Hematopoietic multipotent progenitor cell treated with erythropoietin and hydrocortisone succinate and interleukin-3 and kit ligand, for 4 days (in vitro differentiated cells): ENCODE measurements around the gene ETFBKMT.
A peak's percentile ranks its signal among the peaks of the same experiment; 100 is the strongest.

Experiments used
- DNase-seq: peaks from one replicate; pipeline ENCODE4 v3.0.0-alpha.2; 2015

Gene ETFBKMT

GRCh38 chr12:31659087-31659942, at the start of gene ETFBKMT:
TSS of gene ETFBKMT (plus strand) at chr12:31659688. CDS start at chr12:31661954, 2,266 bp downstream.
- DNase-seq = peak; percentile 97

- no peak for DNase-seq
Measured at GRCh38 chr12:31612819-31613218, 46.7 kb upstream of the ETFBKMT start.

GRCh38 chr12:31618228-31619025, 41.1 kb upstream of the ETFBKMT start:
- DNase-seq = peak; percentile 28

GRCh38 chr12:31620311-31620710, 39.2 kb upstream of the ETFBKMT start:
- no peak for DNase-seq

GRCh38 chr12:31622038-31622437, 37.5 kb upstream of the ETFBKMT start:
- DNase-seq = no peak

- DNase-seq = no peak
Measured at GRCh38 chr12:31626270-31626995, 33.1 kb upstream of the ETFBKMT start.

GRCh38 chr12:31627456-31628054, 31.9 kb upstream of the ETFBKMT start:
- no peak for DNase-seq

- no peak for DNase-seq
Measured at GRCh38 chr12:31629756-31630732, 29.4 kb upstream of the ETFBKMT start.

GRCh38 chr12:31631023-31631724, 28.3 kb upstream of the ETFBKMT start:
- DNase-seq = no peak

- DNase-seq = no peak
Measured at GRCh38 chr12:31631809-31632208, 27.7 kb upstream of the ETFBKMT start.

- DNase-seq = no peak
Measured at GRCh38 chr12:31633464-31633863, 26.0 kb upstream of the ETFBKMT start.

- no peak for DNase-seq
Measured at GRCh38 chr12:31634620-31635019, 24.9 kb upstream of the ETFBKMT start.

- DNase-seq = no peak
Measured at GRCh38 chr12:31641509-31642090, 17.9 kb upstream of the ETFBKMT start.

GRCh38 chr12:31644536-31644935, 15.0 kb upstream of the ETFBKMT start:
- no peak for DNase-seq

GRCh38 chr12:31645924-31646323, 13.6 kb upstream of the ETFBKMT start:
- peak; percentile 36 for DNase-seq

GRCh38 chr12:31647086-31647491, 12.4 kb upstream of the ETFBKMT start:
- peak; percentile 51 for DNase-seq

GRCh38 chr12:31650918-31651317, 8.6 kb upstream of the ETFBKMT start:
- no peak for DNase-seq

GRCh38 chr12:31651893-31652521, 7.5 kb upstream of the ETFBKMT start:
- peak; percentile 49 for DNase-seq

- DNase-seq = no peak
Measured at GRCh38 chr12:31655208-31655607, 4.3 kb upstream of the ETFBKMT start.

GRCh38 chr12:31655792-31656191, 3.7 kb upstream of the ETFBKMT start:
- DNase-seq = no peak
